Testis (tissue), 3 donors: ENCODE data around the gene PSME1. TPM values are rescaled to one million over a fixed set of nuclear protein-coding genes. Genes with fewer than 3 reads are reported as not detected.

Experiments used
- DNase-seq: peaks from one replicate; pipeline ENCODE4 v3.0.0-alpha.2; 2019
- H3K27ac ChIP-seq, 2 donors: fragments of 200-600 bp; sonication (generic); one replicate each; pipeline ENCODE4 v1.5.1; 2019
- H3K27me3 ChIP-seq: fragments of 200-600 bp; sonication (generic); one replicate; pipeline ENCODE4 v1.5.1; 2019
- H3K36me3 ChIP-seq: fragments of 200-600 bp; sonication (generic); one replicate; pipeline ENCODE4 v1.5.1; 2017; ENCODE audit warnings: low read depth; ENCODE audit errors: missing control alignments
- H3K4me1 ChIP-seq: fragments of 200-600 bp; sonication (generic); one replicate; pipeline ENCODE4 v1.5.1; 2019
- H3K4me3 ChIP-seq, 2 donors: fragments of 200-600 bp; sonication (generic); one replicate each; pipeline ENCODE4 v1.5.1; 2017 to 2019
- H3K9me3 ChIP-seq: fragments of 200-600 bp; sonication (generic); one replicate; pipeline ENCODE4 v1.5.1; 2017
- POLR2A ChIP-seq: fragments of 450-650 bp; IDR thresholded peaks from one replicate; pipeline ENCODE4 v1.6.1; 2017; ENCODE audit warnings: antibody characterized with exemption, mild to moderate bottlenecking, moderate library complexity
- WGBS, 2 donors: methylation state at CpG; one replicate each; pipeline ENCODE4 v1.1.5; 2018; 5-methylcytosine and 5-hydroxymethylcytosine counted together
- intact Hi-C: fragments of 100-400 bp; cut with DNase I; formaldehyde crosslinking; loops from one replicate; pipeline ENCODE4 v1.15.1; 2023; ENCODE audit warnings: low total_unique reads
- polyA plus RNA-seq: library from polyadenylated mRNA; stranded (reverse); fragments of 350-450 nt; fragmentation: Illumina TruSeq; extraction: RNeasy Lipid Tissue Mini Kit (QIAGEN cat#74804); gene quantifications from one replicate; pipeline ENCODE4 v1.2.3, GENCODE V29; 2014; ENCODE audit warnings: low read depth, low replicate concordance; ENCODE audit not compliant: insufficient read depth
- total RNA-seq, 2 donors: library from RNA; depleted of rRNA; stranded (reverse); fragments of >200 nt; gene quantifications; one replicate each; pipeline ENCODE4 v1.2.3, GENCODE V29; 2016
- TF ChIP-seq, protein P1 (sequence below), 3 experiments: fragments of 450-650 bp in 2 of 3; fragments of 200-600 bp in 1 of 3; sonication (generic) in 1 of 3; IDR thresholded peaks; one replicate each; pipeline ENCODE4 v1.5.1; 2016 to 2019; ENCODE audit warnings: antibody characterized with exemption in 3 of 3, mild to moderate bottlenecking in 2 of 3, moderate library complexity in 1 of 3

Gene PSME1
- total and polyA plus RNA-seq, 3 donors from 2014 or later: 43.3 to 101 (median 63.9) TPM

GRCh38 chr14:24110523-24110922, 25.5 kb upstream of the PSME1 start:
- no peaks in the 10 kb centered on the region for H3K27me3 ChIP-seq
- DNase-seq: no peak
- no peak overlapping the region for H3K27ac ChIP-seq
- intact Hi-C loops: no loop called here
- no peaks in the 10 kb centered on the region for H3K9me3 ChIP-seq
- no peak overlapping the region for H3K4me3 ChIP-seq
- H3K36me3 ChIP-seq: no peaks in the 10 kb centered on the region
- TF ChIP-seq, protein P1, sequence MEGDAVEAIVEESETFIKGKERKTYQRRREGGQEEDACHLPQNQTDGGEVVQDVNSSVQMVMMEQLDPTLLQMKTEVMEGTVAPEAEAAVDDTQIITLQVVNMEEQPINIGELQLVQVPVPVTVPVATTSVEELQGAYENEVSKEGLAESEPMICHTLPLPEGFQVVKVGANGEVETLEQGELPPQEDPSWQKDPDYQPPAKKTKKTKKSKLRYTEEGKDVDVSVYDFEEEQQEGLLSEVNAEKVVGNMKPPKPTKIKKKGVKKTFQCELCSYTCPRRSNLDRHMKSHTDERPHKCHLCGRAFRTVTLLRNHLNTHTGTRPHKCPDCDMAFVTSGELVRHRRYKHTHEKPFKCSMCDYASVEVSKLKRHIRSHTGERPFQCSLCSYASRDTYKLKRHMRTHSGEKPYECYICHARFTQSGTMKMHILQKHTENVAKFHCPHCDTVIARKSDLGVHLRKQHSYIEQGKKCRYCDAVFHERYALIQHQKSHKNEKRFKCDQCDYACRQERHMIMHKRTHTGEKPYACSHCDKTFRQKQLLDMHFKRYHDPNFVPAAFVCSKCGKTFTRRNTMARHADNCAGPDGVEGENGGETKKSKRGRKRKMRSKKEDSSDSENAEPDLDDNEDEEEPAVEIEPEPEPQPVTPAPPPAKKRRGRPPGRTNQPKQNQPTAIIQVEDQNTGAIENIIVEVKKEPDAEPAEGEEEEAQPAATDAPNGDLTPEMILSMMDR (IDR thresholded peaks at IDR 0.05): no peak
- TF ChIP-seq POLR2A: no peak
- 29 to 44% methylated on average over 1 of the region's 1 CpG for WGBS, 2 donors
- H3K4me1 ChIP-seq: peaks cover 3% of the 10 kb centered on the region

DNA sequence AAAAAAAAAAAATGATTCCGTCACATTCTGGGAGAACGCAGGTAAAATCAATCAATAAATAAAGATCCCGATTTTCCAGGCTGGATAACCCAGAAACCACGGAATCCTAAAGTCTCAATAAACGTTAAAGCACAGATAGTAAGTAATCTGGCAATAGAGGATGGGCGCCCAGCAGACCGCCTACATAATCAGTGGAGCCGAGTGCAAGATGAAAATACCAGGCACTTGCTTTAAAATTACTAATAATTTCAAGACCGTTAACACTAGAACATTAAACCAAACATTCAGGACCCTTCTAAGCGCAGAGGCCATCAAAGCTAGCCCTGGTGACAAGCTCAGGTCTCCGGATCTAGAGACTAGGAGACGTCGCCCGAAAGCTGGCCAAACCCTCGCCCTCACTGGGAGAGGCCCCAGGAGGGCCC, 22.6 kb upstream of the PSME1 start:
- Histone ChIP-seq H3K27ac (peak overlapping the region; percentile 99 to 100), H3K9me3 (no peaks in the 10 kb centered on the region), H3K4me1 (peaks cover 9% of the 10 kb centered on the region), H3K4me3 (peak overlapping the region; percentile 68 to 76), H3K36me3 (no peaks in the 10 kb centered on the region), H3K27me3 (no peaks in the 10 kb centered on the region)
- DNase-seq: peak; percentile 21
- intact Hi-C loops: no loop called here
- 13 to 23% methylated on average over 10 to 15 of the region's 15 CpGs for WGBS, 2 donors
- no peak for TF ChIP-seq POLR2A
- TF ChIP-seq, protein P1 (IDR thresholded peaks at IDR 0.05): no peak

DNA sequence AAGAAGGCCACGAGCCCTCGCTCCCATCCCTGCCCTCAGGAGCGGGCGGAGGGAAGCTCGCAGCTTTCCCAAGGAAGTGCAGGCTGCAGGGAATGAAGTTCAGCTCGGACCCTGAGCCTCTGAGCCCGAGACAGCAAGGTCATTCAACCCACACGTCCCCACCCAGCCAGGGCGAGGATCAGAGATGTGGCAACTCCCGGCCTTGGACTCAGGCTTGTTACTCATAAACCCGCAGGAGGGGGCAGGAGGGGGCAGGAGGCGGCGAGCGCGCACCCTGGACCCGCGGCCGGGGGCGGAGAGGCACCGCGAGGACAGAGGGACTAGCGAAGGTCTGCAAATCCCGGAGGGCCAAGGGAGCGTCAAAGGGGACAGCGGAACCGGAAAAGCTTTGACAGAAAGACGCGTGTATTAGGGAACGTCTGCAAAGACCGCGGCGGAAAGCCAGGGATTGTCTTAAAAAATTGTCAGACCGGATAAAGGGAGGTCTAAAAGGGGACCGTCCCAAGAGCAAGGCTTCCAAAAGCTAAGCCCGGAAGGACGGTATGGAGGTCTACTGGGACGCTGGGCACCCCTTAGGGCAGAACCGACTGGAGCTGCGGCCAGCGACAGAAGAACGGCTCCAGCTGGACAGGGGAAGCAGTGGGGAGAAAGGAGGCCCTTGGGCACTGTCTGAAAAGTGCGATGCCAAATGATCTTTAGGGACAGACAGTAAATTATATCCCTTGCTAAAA, 22.0 kb upstream of the PSME1 start:
- Histone ChIP-seq H3K27me3 (no peaks in the 10 kb centered on the region), H3K9me3 (no peaks in the 10 kb centered on the region), H3K36me3 (no peaks in the 10 kb centered on the region), H3K4me3 (peak overlapping the region; percentile 68 to 76), H3K4me1 (peaks cover 9% of the 10 kb centered on the region), H3K27ac (peak overlapping the region; percentile 99 to 100)
- TF ChIP-seq POLR2A: no peak
- TF ChIP-seq, protein P1 (IDR thresholded peaks at IDR 0.05): peak in 1 of 3 experiments; percentile 9
- 0 to 1% methylated on average over 24 to 42 of the region's 42 CpGs for WGBS, 2 donors
- intact Hi-C loops: no loop called here
- DNase-seq: peak; percentile 88

DNA sequence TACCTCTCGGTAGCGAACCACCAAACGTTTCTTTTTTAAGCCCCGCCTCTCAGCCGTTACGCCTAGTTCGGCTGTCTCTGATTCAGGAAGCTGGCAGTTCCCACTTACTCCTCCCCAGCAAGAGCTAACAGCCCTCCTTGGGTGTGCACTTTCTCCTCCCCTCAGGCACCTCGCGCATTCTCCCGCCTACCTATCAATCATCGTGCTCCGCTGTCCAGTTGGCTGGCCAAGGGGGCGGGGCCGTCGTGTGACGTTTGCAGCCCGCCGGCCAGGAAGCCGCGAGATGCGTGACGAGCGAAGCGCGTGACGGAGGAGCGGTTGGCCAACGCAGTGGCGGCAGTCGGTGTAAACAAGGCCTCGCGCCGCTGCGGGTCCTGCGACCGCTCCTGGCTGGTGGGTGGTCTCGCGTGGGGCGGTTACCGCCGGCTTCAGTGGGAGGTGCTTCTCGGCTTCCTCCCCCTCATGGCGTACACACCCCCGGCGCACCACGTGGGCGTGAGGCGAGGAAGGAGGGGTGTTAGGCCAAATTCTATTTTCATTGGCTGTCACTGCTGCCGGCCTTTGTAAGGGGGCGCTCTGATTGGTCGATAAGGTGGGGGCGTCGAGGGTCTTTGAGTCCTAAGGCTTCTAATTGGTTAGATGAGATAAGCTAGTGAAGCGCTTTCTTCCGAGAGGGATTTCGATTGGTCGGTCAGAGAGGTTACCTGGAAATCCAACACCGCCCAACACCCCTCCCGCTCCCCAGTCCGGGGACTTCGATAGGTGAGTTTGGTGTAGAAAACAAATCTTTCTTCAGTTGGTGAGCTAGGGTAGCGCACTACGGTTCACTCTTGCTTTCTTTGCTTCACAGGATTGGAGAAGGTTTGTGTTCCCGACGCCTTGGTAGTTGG, 21.2 kb upstream of the PSME1 start, which contains the start of the genes DCAF11 and NRL:
Gene DCAF11 (plus strand): TSS at position 246 of the 890 bp plus-strand sequence. CDS start 818 bp downstream, outside the sequence.
Gene NRL (minus strand): TSS at position 418 of the 890 bp plus-strand sequence. CDS start 32,101 bp downstream, outside the sequence.
- Histone ChIP-seq H3K9me3 (no peaks in the 10 kb centered on the region), H3K4me3 (peak within 1 kb of the TSS; percentile 68 to 76), H3K27ac (peak within 1 kb of the TSS; percentile 99 to 100), H3K4me1 (peaks cover 9% of the 10 kb centered on the region), H3K36me3 (no peaks in the 10 kb centered on the region), H3K27me3 (no peaks in the 10 kb centered on the region)
- TF ChIP-seq POLR2A: no peak
- TF ChIP-seq, protein P1 (IDR thresholded peaks at IDR 0.05): peak in 1 of 3 experiments; percentile 19
- 1 to 2% methylated on average over 26 to 59 of the region's 65 CpGs for WGBS, 2 donors
- intact Hi-C loops: no loop called here
- peak; percentile 99 for DNase-seq
